GM21515 (cell line): Measurements from ENCODE around the gene MMP25.
"Not testable (repeated sequence)": the region's sequence is repeated elsewhere in the genome, so short reads cannot be mapped to it uniquely, and the experiment has no call there.

Experiments used
- ATAC-seq: cut with Tn5 transposase; IDR thresholded peaks from one replicate; pipeline ENCODE4 v1.9.1; 2021; ENCODE audit not compliant: unreplicated experiment

MMP25 gene

DNA sequence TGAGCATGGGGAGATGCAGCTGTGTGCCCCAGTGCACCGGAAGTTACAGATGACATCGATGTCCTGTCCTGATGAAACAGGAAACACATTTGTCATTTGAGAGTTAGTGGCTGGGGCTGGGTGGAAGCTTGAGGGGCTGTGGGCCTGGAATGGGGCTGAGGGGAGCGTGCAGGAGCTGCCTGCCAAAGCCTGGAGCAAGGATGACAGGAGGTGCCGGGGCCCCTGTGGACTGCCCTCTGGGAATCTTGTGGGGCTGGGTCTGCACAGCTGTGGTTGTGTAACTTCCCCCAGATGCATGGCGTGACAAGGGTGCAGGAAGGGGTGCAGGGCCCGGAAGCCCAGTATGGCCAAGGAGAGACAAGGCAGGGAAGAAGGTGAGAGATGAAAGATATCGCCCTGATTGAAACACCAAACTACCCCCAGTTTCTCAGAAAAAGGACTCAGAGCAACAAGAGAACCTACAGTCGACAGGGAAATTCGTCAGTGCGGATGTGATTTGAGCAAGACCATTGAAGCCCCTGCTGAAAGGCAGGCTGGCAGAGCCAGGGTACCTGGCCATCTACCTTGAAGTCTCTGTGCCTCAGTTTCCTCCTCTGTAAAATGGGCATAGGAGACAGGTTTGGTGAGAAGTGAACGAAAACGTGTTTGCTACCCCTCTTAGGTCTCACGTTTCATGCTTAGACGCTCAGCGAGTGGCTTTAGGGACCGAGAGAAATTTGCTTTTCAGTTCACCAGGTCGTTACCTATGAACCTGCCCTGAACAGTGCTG, 8.8 kb downstream of the MMP25 start:
- ATAC-seq = no peak

DNA sequence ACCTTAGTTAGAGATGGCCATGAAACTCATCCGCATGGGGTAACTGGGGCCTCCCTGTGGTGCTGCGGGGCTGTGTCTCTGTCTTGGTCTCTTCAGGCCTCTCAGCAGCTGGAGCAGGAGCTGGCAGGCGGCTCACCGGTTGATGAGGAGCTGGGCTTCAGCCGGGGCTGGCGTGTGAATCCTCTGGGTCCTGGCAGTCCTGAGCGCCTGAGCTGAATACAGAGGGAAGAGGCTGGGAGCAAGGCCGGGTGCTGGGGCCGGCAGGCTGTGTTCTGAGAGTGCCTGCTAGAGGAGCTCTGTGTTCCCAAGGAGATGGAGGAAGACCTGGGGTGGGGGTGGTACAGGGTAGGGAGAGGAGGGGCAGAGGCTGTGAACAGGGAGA, 9.4 kb downstream of the MMP25 start:
- not testable (repeated sequence) for ATAC-seq

- ATAC-seq = no peak
These were observed 10.2 kb downstream of the MMP25 start for GRCh38 chr16:3056336-3057180.

DNA sequence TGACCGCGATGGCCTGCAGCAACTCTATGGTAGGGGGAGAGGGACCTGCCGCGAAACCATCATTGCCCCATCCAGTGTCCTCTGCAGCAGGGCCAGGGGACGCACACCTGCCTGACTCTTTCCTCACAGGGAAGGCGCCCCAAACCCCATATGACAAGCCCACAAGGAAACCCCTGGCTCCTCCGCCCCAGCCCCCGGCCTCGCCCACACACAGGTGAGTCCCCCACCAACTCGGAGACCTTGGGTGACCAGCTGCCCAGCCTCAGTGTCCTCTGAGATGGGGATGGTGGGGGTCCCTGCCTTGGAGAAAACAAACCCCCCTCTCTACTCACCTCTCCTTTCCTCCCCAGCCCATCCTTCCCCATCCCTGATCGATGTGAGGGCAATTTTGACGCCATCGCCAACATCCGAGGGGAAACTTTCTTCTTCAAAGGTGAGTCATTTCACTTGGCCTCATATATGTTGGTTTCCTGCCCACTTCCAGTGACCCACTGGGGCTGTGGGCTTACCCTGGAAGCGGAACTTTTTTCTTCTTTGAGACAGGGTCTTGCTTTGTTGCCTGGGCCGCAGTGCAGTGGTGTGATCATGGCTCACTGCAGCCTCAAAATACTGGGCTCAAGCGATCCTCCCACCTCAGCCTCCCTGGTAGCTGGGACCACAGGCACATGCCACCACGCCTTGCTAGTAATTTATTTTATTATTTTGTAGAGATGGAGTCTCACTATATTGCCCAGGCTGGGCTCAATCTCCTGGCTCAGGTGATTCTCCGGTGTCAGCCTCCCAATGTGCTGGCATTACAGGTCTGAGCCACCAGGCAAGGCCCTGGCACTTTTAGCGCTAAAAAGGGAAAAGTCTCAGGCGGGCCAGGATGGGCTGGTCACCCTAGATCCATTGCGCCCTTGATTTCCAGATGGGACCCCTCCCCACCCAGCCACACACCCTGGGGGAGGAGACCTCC, 11.1 kb downstream of the MMP25 start:
- ATAC-seq = no peak

DNA sequence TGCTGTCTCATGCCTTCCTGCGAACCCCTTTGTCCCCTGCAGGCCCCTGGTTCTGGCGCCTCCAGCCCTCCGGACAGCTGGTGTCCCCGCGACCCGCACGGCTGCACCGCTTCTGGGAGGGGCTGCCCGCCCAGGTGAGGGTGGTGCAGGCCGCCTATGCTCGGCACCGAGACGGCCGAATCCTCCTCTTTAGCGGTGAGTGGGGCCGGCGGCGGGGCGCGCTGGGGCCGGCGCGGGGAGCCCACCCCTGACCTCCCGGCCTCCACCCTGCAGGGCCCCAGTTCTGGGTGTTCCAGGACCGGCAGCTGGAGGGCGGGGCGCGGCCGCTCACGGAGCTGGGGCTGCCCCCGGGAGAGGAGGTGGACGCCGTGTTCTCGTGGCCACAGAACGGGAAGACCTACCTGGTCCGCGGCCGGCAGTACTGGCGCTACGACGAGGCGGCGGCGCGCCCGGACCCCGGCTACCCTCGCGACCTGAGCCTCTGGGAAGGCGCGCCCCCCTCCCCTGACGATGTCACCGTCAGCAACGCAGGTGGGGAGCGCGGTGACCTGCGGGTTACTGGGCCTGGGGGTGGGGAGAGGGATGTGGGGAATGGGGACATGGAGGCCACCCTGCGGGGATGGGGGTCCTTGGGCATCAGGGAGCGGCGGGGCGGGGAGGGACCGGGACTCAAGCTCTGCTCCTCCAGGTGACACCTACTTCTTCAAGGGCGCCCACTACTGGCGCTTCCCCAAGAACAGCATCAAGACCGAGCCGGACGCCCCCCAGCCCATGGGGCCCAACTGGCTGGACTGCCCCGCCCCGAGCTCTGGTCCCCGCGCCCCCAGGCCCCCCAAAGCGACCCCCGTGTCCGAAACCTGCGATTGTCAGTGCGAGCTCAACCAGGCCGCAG, 12.0 kb downstream of the MMP25 start:
- ATAC-seq = peak; percentile 29

DNA sequence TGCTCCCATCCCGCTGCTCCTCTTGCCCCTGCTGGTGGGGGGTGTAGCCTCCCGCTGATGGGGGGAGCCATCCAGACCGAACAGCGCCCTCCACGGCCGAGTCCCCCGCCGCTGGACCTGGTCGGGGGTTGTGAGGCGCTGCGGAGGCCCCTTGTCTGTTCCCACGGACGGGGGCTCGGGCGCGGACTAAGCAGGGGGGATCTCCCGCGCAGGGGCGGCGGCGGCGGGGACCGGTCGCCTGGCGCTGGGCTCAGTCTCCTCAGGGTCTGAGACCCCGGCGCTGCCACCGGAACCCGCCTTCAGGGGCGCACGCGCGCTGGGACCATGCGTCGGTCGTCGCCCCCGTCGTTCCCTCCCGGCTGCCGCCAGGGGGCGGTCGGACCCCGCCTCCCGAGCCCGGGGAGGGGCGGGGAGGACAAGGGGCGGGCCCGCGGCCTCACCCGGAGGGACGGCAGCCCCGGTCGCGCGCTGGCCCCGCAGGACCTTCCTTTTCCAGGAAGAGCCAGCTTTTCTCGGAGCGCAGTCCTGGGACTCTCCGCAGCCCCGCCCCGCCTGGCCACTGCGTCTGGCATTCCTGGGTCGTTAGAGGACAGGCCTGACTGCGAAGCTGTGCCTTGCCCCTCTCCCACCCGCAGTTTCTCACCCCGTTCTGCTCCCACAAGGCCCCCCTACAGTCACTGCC, 12.8 kb downstream of the MMP25 start:
- peak; percentile 69 for ATAC-seq

DNA sequence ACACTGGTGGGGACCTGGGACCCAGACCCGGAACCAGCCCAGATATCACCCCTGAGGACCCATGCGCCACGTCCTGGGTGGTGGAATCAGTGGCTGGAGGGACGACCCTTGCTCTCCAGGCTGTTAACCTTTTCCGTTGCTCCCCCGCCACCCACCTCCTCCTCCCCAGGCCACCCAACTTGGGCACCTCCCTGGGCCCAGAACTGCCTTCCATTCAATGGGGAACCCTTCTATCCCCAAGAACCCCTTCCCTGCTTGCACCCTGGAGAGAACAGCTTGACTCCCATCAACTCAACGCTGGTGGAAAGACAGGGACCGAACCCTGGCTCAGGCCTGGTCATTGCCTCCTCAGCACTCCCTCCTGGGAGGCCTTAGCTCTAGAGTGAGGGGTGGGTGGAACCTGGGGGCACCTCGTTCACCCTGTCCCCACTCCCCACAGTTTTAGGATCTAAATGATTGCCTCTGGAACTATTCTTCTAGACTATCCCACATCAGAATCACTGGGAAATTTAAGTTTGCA, 13.4 kb downstream of the MMP25 start:
- no peak for ATAC-seq

DNA sequence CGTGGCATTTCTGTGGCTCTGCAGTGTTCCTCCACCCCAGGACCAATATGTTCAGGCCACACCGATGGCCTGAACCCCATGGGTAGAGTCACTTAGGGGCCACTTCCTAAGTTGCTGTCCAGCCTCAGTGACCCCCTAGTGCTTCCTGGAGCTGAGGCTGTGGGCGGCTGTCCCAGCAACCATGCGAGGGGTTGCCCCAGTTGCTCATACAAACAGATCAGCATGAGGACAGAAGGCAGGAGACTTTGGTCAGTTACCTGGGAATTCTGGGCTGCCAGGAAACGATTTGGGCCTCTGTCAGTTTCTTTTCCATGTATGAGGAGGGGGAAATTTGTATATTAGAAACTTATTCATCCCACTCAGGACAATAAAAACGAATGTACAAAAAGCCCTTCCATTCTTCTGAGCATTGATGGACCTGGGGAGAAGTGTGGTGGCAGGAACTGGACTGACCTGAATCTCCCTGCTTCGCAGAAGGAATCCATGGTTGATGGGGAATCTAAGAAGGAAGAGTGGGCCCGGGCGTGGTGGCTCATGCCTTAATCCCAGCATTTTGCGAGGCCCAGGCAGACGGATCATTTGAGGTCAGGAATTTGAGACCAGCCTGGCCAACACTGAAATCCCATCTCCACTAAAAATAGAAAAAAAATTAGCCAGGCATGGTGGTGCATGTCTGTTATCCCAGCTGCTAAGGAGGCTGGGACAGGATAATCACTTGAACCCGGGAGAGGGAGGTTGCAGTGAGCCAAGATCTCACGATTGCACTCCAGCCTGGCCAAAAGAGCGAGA, 14.2 kb downstream of the MMP25 start:
- no peak for ATAC-seq

- ATAC-seq = no peak
These were observed 16.2 kb downstream of the MMP25 start for GRCh38 chr16:3062553-3062952.

GRCh38 chr16:3063625-3064386, 17.4 kb downstream of the MMP25 start:
- ATAC-seq = no peak

- no peak for ATAC-seq
These were observed 18.8 kb downstream of the MMP25 start, which contains the start of gene IL32 for GRCh38 chr16:3065069-3065741. Gene IL32 (plus strand): TSS chr16:3065640. CDS start chr16:3065812, 172 bp downstream.

DNA sequence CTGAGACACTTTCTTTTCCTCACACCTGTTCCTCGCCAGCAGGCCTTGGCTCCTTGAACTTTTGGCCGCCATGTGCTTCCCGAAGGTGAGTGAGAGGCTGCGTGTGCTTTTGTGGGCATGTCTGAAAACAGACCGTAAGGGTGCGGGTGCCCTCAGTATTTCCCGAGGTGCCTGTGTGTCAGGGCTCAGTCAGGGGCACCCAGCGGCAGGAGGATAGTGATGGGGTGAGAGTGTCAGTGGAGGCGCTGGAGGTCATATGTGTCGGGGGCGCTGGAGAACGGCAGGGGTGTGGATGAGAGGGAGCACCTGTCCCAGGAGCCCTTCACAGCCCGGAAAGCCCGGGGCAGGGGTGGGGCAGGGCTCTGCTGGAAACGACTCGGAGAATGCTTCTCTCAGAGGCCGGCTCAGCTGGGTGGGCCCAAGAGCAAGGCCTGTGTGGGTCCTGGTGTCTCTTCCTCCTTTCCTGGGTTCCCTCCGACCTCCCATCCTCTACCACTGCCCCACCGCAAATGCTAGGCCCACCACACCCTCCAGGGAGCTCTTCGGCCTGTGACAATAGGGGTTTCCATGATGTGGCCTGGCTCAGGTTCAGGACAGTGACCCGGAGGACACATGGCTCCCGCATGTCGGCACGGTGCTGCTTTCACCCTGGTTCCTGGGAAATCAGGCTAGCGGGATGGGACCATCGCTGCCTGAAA, 19.5 kb downstream of the MMP25 start:
- ATAC-seq = no peak

DNA sequence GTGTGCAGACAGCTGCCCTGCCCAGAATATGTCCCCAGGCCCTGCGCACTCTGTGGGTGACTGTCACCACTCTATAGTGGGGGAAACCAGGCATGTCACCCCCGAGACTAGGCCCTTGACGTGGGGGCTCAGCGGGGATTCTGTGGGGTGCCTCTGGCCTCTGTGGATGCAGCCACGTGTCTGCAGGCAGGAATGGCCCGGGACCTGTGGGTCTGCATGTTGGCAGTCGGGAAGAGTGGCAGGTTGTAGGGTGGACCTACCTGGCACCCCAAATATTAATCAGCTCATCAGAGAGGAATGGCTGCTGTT, 20.0 kb downstream of the MMP25 start:
- no peak for ATAC-seq

DNA sequence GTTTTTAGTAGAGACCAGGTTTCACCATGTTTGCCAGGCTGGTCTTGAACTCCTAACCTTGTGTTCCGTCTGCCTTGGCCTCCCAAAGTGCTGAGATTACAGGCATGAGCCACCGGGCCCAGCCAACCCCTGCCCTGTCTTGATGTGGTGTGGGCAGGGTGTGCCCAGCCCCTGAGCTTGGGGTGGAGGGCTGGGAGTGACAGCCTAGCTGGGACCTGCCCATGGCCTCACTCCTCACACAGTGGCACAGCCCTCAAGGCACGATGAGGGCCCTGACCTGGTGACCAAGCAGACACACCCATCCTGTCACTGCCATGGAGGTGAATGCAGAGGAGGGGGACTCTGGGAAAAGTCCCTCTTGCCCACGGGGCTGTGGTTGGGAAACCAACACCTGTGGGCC, 22.1 kb downstream of the MMP25 start:
- ATAC-seq = no peak

GRCh38 chr16:3069146-3069545, 22.8 kb downstream of the MMP25 start:
- not testable (repeated sequence) for ATAC-seq

DNA sequence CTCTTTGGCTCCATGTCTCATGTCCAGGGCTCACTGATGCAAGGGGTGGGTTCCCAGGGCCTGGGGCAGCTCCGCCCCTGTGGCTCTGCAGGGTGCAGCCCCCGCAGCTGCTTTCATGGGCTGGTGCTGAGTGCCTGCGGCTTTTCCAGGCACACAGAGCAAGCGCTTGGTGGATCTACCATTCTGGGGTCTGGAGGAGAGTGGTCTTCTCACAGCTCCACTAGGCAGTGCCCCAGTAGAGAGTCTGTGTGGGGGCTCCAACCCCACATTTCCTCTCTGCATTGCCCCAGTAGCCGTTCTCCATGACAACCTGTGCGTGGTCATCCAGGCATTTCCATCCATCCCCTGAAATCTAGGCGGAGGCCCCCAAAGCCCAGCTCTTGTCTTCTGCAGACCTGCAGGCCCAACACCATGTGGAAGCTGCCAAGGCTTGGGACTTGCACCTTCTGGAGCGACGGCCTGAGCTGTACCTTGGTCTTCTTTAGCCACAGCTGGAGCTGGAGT, 24.3 kb downstream of the MMP25 start:
- no peak for ATAC-seq

DNA sequence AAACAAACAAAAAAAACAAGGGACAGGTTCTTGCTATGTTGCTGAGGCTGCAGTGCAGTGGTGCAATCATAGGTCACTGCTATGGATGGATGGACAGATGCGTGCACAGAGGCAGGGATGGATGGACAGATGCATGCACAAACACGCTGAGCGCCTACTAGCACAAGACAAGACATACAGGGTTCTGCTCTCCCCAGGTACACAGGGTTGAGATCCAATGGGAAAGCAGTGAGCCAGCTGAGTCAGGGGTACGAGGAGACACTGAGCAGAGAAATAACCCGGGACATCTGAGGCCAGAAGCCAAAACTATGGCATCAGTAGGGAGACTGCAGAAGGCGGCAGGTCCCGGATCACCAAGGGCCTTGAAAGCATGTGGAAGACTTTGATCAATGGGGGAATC, 25.3 kb downstream of the MMP25 start:
- no peak for ATAC-seq
